Fibroblast of mammary gland (primary cell): Measurements from ENCODE around the gene ARHGEF26.
A peak's percentile ranks its signal among the peaks of the same experiment; 100 is the strongest.

Experiments
- DNase-seq: peaks from one replicate; pipeline ENCODE4 v3.0.0-alpha.2; 2010; ENCODE audit warnings: low read depth
- H3K4me3 ChIP-seq: 2 replicates; pipeline ENCODE4 v1.5.1; 2011; ENCODE audit warnings: low read depth, mild to moderate bottlenecking, low read length, moderate library complexity; ENCODE audit not compliant: control insufficient read depth
- TF ChIP-seq, protein P1 (sequence below): conservative IDR thresholded peaks from 2 replicates; pipeline ENCODE4 v1.5.1; 2011; ENCODE audit warnings: low read depth, low read length, inconsistent platforms; ENCODE audit not compliant: control insufficient read depth, insufficient read depth

Gene ARHGEF26

DNA sequence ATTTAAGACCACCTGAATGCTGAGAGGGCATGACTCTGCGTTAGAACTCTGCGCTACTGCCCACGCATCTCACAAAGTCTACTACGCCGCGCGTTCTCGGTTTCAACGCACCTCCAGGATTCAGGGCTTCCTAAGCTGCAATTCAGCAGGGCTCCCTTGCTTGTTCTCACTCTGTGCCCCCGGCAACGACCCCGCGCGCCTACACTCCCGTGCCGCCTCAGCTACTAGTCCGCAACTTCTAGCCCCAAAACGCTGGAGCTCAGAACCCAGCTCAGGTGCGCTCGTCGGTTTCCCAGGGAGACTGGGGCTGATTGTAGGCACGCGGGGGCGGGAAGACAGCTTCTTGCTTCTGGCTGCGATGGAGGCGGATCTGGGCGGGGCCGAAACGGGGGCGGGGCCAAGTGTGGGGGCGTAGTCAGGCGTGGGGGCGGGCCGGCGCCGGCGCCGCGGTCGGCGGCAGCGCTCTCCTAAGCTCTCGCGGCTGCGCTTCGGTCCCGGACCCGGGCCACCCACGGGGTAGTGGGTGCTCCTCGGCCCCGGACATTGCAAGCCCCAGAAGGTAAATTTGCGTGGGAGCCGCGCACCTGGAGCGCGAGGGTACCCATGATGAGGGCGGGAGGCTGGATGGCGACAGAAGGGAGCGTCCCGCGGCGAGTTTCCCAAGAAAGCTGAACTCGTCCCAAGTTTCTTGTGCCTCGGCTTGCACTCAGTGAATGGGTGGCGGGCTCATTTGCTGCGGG, at the start of gene ARHGEF26:
Gene ARHGEF26 (plus strand): TSS at position 430 of the 740 bp plus-strand sequence. CDS start 603 bp downstream, outside the sequence.
- peak within 1 kb of the TSS; percentile 82 for H3K4me3 ChIP-seq
- TF ChIP-seq, protein P1, sequence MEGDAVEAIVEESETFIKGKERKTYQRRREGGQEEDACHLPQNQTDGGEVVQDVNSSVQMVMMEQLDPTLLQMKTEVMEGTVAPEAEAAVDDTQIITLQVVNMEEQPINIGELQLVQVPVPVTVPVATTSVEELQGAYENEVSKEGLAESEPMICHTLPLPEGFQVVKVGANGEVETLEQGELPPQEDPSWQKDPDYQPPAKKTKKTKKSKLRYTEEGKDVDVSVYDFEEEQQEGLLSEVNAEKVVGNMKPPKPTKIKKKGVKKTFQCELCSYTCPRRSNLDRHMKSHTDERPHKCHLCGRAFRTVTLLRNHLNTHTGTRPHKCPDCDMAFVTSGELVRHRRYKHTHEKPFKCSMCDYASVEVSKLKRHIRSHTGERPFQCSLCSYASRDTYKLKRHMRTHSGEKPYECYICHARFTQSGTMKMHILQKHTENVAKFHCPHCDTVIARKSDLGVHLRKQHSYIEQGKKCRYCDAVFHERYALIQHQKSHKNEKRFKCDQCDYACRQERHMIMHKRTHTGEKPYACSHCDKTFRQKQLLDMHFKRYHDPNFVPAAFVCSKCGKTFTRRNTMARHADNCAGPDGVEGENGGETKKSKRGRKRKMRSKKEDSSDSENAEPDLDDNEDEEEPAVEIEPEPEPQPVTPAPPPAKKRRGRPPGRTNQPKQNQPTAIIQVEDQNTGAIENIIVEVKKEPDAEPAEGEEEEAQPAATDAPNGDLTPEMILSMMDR = no peak

DNA sequence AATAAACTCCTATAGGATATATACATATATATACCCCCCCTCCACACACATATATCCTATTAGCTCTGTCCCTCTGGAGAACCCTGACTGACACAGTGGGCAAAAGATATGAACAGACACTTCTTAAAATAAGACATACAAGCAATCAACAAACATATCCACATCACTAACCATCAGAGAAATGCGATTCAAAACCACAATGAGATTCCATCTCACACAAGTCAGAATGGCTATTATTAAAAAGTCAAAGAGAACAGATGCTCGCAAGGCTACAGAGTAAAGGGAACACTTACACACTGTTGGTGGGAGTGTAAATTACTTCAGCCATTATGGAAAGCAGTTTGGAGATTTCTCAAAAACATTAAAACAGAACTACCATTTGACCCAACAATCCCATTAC, 46.2 kb upstream of the ARHGEF26 start:
- no peak overlapping the region for H3K4me3 ChIP-seq
- DNase-seq = no peak
- TF ChIP-seq, protein P1 = no peak

More for the DNA sequence above, at the start of gene ARHGEF26:
- peak; percentile 61 for DNase-seq

- no peak for DNase-seq
- no peak overlapping the region for H3K4me3 ChIP-seq
- TF ChIP-seq, protein P1 = no peak
Measured at GRCh38 chr3:154078672-154079071, 42.5 kb upstream of the ARHGEF26 start.

DNA sequence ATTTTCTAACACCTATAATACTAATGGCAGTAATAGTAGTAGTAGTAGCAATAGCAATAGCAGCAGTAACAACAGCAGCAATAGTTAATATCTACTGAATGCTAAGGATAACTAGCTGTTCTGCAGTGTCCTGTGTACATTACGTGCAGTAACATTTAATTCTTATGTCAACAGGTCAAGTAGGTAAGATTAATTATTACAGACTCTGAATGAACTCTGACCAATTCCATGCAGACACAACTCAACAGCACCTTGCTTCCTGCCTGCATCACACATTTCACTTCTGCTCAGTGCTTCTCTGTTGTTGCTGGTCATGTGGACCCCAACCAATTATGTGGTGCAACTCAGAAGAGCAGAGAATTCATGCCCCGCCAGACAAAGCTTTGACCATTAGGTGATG, 39.9 kb upstream of the ARHGEF26 start:
- no peak for DNase-seq
- no peak overlapping the region for H3K4me3 ChIP-seq
- TF ChIP-seq, protein P1 = no peak

GRCh38 chr3:154085071-154085470, 36.1 kb upstream of the ARHGEF26 start:
- no peak for DNase-seq
- TF ChIP-seq, protein P1 = no peak
- H3K4me3 ChIP-seq = no peak overlapping the region

GRCh38 chr3:154085799-154086198, 35.4 kb upstream of the ARHGEF26 start:
- TF ChIP-seq, protein P1 = no peak
- no peak overlapping the region for H3K4me3 ChIP-seq
- no peak for DNase-seq
